CD4-positive, alpha-beta T cell treated with Interleukin-15 for 1 hour (primary cell): ENCODE measurements around the gene NKAIN2.
"Not testable (repeated sequence)": the region's sequence is repeated elsewhere in the genome, so short reads cannot be mapped to it uniquely, and the experiment has no call there.

Source experiments
- DNase-seq: peaks from one replicate; pipeline ENCODE4 v3.0.0-alpha.2; 2020

The NKAIN2 gene

GRCh38 chr6:123980311-123980710 is 176.6 kb downstream of the NKAIN2 start:
- no peak for DNase-seq

- DNase-seq, result no peak
These were observed 183.3 kb downstream of the NKAIN2 start for GRCh38 chr6:123986938-123987337.

GRCh38 chr6:123989918-123990317 is 186.3 kb downstream of the NKAIN2 start:
- DNase-seq, result not testable (repeated sequence)

GRCh38 chr6:123990376-123990775 is 186.7 kb downstream of the NKAIN2 start:
- DNase-seq, result no peak

GRCh38 chr6:123994168-123994567 is 190.5 kb downstream of the NKAIN2 start:
- no peak for DNase-seq

- no peak for DNase-seq
These were observed 191.4 kb downstream of the NKAIN2 start for GRCh38 chr6:123994891-123995635.

- no peak for DNase-seq
These were observed 193.6 kb downstream of the NKAIN2 start for GRCh38 chr6:123997223-123997622.

- no peak for DNase-seq
These were observed 198.9 kb downstream of the NKAIN2 start for GRCh38 chr6:124002377-124003081.

GRCh38 chr6:124007266-124007665 is 203.6 kb downstream of the NKAIN2 start:
- no peak for DNase-seq

GRCh38 chr6:124008000-124008987 is 204.6 kb downstream of the NKAIN2 start:
- DNase-seq, result no peak

GRCh38 chr6:124008988-124009765 is 205.5 kb downstream of the NKAIN2 start:
- DNase-seq, result no peak

- no peak for DNase-seq
These were observed 206.9 kb downstream of the NKAIN2 start for GRCh38 chr6:124010574-124010973.

GRCh38 chr6:124011180-124011579 is 207.5 kb downstream of the NKAIN2 start:
- DNase-seq, result no peak

- DNase-seq, result not testable (repeated sequence)
These were observed 218.4 kb downstream of the NKAIN2 start for GRCh38 chr6:124022051-124022450.

- no peak for DNase-seq
These were observed 219.0 kb downstream of the NKAIN2 start for GRCh38 chr6:124022641-124023040.

- DNase-seq, result no peak
These were observed 223.0 kb downstream of the NKAIN2 start for GRCh38 chr6:124026694-124027093.

GRCh38 chr6:124027392-124027791 is 223.7 kb downstream of the NKAIN2 start:
- DNase-seq, result no peak

- DNase-seq, result no peak
These were observed 224.5 kb downstream of the NKAIN2 start for GRCh38 chr6:124028117-124028516.

GRCh38 chr6:124029567-124029966 is 225.9 kb downstream of the NKAIN2 start:
- DNase-seq, result no peak

- DNase-seq, result no peak
These were observed 229.8 kb downstream of the NKAIN2 start for GRCh38 chr6:124033501-124033900.

GRCh38 chr6:124036384-124036783 is 232.7 kb downstream of the NKAIN2 start:
- no peak for DNase-seq

- DNase-seq, result no peak
These were observed 237.0 kb downstream of the NKAIN2 start for GRCh38 chr6:124040655-124041054.
